Peyer's patch (tissue), 4 donors: ENCODE data around the gene MAP3K12.

Experiments
- POLR2A ChIP-seq, 2 donors: fragments of 450-650 bp; IDR thresholded peaks; one replicate each; pipeline ENCODE4 v1.5.1; 2017; ENCODE audit warnings: antibody characterized with exemption in 2 of 2, mild to moderate bottlenecking in 2 of 2, moderate library complexity in 2 of 2
- TF ChIP-seq, protein P1 (sequence below), 6 experiments: fragments of 450-650 bp in 4 of 6; fragments of 200-600 bp in 2 of 6; sonication (generic) in 1 of 6; IDR thresholded peaks; one replicate each; pipeline ENCODE4 v1.5.1; 2017 to 2019; ENCODE audit warnings: antibody characterized with exemption in 6 of 6, mild to moderate bottlenecking in 3 of 6, moderate library complexity in 1 of 6

DNA sequence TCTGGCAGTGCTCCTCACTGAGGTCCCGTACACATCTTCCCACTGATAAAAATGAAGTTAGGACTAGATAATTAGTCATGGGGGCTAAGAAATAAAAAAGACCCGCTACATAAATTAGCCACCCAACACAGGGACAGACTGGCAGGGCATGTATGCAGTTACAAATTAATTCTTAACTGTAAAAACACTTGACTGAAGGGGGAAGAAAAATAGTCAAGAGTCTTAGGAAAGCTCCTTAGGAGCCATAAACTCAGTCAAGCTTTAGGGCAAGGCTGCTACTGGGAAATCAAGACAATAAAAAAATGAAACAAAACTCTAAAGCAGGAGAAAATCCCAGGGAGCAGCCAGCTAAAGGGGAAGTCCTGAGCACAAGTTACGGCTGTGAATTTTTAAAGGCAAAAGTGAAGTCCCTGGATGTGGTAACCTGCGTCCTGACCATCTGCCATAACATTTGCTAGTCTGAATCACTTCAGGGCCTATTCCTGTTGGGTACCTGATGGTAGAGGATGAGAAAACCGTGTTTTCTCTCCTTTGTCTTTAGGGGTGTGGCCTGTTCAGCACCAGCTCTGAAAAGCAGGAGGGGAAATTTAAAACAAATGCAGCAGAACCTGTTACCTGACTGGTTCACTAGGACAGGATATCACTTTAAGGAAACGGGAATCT is 15.5 kb upstream of the MAP3K12 start:
- TF ChIP-seq, protein P1, sequence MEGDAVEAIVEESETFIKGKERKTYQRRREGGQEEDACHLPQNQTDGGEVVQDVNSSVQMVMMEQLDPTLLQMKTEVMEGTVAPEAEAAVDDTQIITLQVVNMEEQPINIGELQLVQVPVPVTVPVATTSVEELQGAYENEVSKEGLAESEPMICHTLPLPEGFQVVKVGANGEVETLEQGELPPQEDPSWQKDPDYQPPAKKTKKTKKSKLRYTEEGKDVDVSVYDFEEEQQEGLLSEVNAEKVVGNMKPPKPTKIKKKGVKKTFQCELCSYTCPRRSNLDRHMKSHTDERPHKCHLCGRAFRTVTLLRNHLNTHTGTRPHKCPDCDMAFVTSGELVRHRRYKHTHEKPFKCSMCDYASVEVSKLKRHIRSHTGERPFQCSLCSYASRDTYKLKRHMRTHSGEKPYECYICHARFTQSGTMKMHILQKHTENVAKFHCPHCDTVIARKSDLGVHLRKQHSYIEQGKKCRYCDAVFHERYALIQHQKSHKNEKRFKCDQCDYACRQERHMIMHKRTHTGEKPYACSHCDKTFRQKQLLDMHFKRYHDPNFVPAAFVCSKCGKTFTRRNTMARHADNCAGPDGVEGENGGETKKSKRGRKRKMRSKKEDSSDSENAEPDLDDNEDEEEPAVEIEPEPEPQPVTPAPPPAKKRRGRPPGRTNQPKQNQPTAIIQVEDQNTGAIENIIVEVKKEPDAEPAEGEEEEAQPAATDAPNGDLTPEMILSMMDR (IDR thresholded peaks at IDR 0.05) = no peak
- TF ChIP-seq POLR2A (IDR thresholded peaks at IDR 0.05) = no peak
